ENCODE results near the gene ATP6AP1. TPM values are rescaled to one million over a fixed set of nuclear protein-coding genes. Genes with fewer than 3 reads are reported as not detected.

ATP6AP1 gene
- total and polyA plus RNA-seq, 10 of the 15 experiments (the other 5 are each of a cell fraction or from before 2014, with no cell fraction given), result 4.5 to 56.4 (median 32.0) TPM

DNA sequence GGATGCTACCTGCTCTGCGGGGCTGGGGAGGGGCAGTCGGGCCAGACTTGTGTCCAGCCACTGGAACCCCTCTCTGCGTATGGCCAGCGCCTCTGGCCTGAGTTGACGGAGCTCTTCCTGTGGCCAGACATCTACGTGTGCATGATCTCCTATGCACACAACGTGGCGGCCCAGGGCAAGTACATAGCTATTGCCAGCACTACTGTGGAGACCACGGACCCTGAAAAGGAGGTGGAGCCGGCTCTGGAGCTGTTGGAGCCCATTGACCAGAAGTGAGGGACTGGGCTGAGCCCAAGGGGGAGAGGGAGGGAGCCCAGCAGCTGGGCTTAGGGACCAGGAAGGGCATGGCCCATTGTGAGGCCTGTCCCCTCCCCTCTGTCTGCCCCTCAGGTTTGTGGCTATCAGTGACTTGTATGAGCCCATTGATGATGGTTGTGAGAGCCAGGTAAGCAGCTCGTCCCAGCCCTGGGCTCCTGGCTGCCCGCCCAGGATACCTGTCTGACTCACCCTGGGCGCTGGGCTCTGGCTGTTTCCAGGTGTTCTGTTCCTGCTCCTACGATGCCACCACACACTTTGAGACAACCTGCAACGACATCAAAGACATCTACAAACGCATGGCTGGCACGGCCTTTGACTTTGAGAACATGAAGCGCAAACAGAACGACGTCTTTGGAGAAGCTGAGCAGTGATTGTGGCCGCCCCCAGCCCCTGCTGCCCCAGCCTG lies 13.7 kb downstream of the ATP6AP1 start (continued):
- TF ChIP-seq, protein P1, sequence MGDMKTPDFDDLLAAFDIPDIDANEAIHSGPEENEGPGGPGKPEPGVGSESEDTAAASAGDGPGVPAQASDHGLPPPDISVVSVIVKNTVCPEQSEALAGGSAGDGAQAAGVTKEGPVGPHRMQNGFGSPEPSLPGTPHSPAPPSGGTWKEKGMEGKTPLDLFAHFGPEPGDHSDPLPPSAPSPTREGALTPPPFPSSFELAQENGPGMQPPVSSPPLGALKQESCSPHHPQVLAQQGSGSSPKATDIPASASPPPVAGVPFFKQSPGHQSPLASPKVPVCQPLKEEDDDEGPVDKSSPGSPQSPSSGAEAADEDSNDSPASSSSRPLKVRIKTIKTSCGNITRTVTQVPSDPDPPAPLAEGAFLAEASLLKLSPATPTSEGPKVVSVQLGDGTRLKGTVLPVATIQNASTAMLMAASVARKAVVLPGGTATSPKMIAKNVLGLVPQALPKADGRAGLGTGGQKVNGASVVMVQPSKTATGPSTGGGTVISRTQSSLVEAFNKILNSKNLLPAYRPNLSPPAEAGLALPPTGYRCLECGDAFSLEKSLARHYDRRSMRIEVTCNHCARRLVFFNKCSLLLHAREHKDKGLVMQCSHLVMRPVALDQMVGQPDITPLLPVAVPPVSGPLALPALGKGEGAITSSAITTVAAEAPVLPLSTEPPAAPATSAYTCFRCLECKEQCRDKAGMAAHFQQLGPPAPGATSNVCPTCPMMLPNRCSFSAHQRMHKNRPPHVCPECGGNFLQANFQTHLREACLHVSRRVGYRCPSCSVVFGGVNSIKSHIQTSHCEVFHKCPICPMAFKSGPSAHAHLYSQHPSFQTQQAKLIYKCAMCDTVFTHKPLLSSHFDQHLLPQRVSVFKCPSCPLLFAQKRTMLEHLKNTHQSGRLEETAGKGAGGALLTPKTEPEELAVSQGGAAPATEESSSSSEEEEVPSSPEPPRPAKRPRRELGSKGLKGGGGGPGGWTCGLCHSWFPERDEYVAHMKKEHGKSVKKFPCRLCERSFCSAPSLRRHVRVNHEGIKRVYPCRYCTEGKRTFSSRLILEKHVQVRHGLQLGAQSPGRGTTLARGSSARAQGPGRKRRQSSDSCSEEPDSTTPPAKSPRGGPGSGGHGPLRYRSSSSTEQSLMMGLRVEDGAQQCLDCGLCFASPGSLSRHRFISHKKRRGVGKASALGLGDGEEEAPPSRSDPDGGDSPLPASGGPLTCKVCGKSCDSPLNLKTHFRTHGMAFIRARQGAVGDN (IDR thresholded peaks at IDR 0.05), result no peak
- TF ChIP-seq POLR2AphosphoS2 (IDR thresholded peaks at IDR 0.05; ENCODE audit: low read depth, low read length), result no peak
- no peak for TF ChIP-seq RB1 (IDR thresholded peaks at IDR 0.05; ENCODE audit: borderline replicate concordance)
- no peak for TF ChIP-seq RCOR1 (conservative IDR thresholded peaks at IDR 0.05; ENCODE audit: low read depth, low read length)
- TF ChIP-seq, protein P2, sequence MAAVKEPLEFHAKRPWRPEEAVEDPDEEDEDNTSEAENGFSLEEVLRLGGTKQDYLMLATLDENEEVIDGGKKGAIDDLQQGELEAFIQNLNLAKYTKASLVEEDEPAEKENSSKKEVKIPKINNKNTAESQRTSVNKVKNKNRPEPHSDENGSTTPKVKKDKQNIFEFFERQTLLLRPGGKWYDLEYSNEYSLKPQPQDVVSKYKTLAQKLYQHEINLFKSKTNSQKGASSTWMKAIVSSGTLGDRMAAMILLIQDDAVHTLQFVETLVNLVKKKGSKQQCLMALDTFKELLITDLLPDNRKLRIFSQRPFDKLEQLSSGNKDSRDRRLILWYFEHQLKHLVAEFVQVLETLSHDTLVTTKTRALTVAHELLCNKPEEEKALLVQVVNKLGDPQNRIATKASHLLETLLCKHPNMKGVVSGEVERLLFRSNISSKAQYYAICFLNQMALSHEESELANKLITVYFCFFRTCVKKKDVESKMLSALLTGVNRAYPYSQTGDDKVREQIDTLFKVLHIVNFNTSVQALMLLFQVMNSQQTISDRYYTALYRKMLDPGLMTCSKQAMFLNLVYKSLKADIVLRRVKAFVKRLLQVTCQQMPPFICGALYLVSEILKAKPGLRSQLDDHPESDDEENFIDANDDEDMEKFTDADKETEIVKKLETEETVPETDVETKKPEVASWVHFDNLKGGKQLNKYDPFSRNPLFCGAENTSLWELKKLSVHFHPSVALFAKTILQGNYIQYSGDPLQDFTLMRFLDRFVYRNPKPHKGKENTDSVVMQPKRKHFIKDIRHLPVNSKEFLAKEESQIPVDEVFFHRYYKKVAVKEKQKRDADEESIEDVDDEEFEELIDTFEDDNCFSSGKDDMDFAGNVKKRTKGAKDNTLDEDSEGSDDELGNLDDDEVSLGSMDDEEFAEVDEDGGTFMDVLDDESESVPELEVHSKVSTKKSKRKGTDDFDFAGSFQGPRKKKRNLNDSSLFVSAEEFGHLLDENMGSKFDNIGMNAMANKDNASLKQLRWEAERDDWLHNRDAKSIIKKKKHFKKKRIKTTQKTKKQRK (IDR thresholded peaks at IDR 0.05; ENCODE audit: low read depth, low read length), result no peak
- TF ChIP-seq SREBF2 (IDR thresholded peaks at IDR 0.05; ENCODE audit: low read length), result no peak
- no peak for TF ChIP-seq SREBF1 (IDR thresholded peaks at IDR 0.05; ENCODE audit: low read length)
- TF ChIP-seq, protein P3, sequence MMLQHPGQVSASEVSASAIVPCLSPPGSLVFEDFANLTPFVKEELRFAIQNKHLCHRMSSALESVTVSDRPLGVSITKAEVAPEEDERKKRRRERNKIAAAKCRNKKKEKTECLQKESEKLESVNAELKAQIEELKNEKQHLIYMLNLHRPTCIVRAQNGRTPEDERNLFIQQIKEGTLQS (IDR thresholded peaks at IDR 0.05; ENCODE audit: borderline replicate concordance, extremely low read depth, low read depth, low read length), result no peak
- TF ChIP-seq ASH2L (IDR thresholded peaks at IDR 0.05; ENCODE audit: borderline replicate concordance, low read depth), result no peak
- TF ChIP-seq, protein P4, sequence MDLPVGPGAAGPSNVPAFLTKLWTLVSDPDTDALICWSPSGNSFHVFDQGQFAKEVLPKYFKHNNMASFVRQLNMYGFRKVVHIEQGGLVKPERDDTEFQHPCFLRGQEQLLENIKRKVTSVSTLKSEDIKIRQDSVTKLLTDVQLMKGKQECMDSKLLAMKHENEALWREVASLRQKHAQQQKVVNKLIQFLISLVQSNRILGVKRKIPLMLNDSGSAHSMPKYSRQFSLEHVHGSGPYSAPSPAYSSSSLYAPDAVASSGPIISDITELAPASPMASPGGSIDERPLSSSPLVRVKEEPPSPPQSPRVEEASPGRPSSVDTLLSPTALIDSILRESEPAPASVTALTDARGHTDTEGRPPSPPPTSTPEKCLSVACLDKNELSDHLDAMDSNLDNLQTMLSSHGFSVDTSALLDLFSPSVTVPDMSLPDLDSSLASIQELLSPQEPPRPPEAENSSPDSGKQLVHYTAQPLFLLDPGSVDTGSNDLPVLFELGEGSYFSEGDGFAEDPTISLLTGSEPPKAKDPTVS (IDR thresholded peaks at IDR 0.05; ENCODE audit: low read depth, low read length), result no peak
- TF ChIP-seq, protein P5, sequence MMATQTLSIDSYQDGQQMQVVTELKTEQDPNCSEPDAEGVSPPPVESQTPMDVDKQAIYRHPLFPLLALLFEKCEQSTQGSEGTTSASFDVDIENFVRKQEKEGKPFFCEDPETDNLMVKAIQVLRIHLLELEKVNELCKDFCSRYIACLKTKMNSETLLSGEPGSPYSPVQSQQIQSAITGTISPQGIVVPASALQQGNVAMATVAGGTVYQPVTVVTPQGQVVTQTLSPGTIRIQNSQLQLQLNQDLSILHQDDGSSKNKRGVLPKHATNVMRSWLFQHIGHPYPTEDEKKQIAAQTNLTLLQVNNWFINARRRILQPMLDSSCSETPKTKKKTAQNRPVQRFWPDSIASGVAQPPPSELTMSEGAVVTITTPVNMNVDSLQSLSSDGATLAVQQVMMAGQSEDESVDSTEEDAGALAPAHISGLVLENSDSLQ (IDR thresholded peaks at IDR 0.05), result no peak
- TF ChIP-seq ZNF217 (IDR thresholded peaks at IDR 0.05), result no peak

Data from GM12878 (cell line).